ENCODE data around the gene MLF1.
"Not testable (repeated sequence)": the region's sequence is repeated elsewhere in the genome, so short reads cannot be mapped to it uniquely, and the experiment has no call there.

MLF1 gene, protein sequence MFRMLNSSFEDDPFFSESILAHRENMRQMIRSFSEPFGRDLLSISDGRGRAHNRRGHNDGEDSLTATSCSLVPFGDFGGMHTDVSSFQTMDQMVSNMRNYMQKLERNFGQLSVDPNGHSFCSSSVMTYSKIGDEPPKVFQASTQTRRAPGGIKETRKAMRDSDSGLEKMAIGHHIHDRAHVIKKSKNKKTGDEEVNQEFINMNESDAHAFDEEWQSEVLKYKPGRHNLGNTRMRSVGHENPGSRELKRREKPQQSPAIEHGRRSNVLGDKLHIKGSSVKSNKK

DNA sequence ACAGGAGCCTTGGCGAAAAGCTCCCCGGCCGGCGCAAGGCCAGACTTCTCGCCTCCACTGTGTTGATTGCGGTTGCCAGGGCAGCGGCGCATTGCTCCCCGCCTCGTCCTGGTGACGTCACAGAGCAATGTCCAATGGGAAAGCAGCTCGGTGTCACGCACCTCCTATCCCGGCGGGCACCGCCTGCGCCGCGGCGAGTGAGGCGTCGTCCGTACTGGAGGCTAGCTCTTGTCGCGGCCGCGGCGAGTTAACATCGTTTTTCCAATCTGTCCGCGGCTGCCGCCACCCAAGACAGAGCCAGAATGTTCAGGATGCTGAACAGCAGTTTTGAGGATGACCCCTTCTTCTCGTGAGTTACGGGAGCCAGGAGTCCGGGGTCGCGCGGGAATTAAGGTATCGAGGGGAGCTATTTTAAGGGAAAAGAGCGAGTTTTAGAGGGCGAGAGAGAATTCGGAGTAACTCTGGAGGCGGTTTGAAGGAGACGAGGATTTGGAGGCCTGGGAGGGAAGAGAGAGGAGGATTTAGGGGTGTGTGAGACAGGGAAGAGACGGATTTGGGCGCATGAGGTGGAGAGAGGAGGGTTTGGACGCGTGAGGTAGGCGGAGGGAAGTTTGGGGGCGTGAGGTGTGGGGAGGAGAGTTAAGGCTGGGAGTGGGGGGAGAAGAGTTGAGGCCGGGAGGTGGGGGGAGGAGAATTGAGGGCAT, at the start of gene MLF1:
Gene MLF1, plus strand, starts transcription at position 196 of the 704 bp plus-strand sequence. Its CDS starts 107 bp downstream, at position 303.
- DNase-seq (ENCODE audit: low read depth in 3 of 3) = peak; percentile 67 to 79 (median 67)

DNA sequence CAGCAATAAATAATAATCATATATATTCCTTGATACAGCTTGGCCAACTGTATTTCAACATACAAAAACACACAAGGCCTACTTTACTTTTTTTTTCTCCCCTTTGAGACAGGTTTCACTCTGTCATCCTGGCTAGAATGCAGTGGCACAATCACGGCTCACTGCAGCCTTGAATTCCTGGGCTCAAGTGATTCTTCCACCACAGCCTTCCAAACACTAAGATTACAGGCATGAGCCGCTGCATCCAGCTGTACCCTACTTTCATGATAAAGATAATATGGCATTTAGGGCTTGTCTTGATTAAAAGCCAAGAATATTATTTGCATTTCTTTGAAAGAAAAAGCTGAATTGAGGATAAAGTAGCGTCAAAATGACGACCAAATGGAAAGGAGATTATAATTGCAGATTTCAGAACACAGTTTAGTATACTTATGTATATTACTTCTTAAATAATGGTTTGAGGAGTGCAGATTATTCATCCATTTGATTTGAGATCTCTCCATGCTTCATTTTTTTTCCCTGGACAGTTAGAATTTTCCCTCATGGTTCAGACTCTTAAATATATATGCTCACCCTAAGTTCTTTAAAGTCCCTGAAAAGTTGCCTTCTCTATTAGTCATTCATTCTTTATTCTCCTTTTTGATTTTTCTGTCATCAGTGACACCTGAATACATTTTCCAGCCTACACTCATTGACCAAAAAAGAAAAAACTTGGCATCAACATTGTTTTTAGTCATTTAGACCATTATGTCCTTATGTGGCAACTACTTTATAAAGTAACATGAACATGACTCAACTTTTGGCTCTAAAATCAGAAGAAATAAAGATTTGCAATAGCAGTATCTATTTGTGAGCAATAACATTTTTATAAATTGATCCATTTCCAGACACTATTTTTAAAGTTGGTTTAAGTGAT, 48.5 kb upstream of the MLF1 start:
- no peak for DNase-seq (ENCODE audit: low read depth in 3 of 3)

DNA sequence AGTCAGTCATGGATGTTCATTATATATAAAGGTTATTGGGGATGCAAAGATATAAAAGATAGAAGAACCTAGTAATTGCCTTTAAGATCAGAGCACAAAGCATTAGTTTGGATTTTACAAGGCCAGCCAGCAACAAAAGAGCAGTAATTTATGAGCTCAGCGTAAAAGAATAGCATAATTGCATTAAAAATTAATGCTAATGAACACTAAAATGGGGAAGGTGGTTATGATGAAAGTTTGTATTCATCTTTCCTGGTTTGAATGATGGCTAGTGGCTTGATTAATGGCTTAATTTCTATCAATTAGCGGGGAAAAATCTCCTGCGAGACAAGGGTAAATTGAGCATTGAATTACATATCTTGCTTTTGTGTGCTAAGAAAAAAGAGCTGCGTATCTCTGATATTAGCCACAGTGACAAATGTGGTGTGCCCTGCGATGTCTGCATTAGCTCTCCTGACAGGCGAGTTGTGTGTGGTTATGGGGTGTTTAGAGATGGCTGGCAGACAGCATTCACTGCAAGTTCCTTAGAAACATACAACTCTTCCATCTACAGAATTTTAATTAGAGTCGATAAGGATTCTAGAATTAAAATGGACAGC, 42.8 kb upstream of the MLF1 start:
- DNase-seq (ENCODE audit: low read depth in 3 of 3) = no peak

DNA sequence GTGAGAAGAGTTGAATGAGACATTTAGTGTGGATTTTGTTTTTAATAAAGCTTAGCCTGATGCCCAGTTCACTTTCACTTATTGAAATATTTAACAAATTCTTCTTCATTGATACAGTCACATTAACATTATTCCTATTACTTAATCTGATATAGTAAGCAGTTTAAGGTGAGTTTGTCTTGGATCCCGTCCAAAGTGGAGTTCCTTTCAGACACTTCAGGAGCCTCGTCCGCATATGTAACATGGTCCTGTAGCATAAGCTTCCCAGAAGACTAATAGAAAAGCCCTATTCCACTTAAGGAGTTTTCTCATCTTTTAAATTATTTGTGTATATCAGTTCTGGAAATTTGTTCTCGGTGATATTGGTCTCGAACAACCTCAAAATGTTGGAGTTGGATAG, 39.7 kb upstream of the MLF1 start:
- no peak for DNase-seq (ENCODE audit: low read depth in 3 of 3)

DNA sequence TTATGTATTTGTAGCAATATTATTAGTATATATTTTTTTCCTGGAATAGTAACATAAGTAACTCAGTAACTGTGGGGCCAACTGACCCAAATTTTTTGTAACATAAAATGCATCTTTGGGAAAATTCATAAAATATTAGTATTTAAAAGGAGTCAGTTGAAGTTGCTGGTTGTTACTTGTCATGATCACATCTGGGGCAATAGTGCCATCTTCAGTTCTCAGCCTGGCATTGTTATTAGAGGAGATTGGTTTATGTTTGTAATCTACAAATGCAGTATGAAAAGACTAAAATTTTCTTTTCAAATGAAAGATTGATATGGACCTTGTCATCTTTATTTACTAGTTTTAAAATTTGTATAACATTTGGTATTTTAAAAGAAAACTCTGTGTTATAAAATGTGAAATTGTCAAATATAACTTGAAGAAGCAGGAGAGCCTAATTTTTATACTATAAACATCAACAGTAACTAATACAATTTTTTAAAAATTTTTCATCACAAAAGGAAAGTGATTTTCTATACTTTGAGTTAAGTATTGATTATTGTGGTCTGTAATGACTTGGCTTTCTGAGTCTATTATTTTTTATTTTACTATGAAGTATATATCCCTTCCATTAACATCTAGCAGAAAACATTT, 38.8 kb upstream of the MLF1 start:
- DNase-seq (ENCODE audit: low read depth in 3 of 3) = no peak

DNA sequence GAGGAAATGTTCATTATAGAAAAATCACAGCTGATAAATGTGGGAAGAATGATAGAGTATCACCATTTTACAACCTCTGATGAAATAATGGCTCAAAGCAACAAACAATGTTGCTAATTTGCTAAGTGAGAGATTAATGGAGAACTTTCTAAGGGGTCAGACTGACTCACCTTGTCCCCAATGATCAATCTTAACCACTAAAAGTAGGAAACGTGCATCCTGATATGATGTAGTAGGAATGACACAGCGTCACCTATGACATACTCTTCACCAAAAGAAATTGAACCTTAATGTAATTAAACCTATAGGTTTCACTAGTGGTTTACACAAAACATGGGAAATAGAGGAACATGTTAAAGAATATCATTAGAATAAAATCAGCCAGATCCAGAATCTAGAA, 35.1 kb upstream of the MLF1 start:
- no peak for DNase-seq (ENCODE audit: low read depth in 3 of 3)

DNA sequence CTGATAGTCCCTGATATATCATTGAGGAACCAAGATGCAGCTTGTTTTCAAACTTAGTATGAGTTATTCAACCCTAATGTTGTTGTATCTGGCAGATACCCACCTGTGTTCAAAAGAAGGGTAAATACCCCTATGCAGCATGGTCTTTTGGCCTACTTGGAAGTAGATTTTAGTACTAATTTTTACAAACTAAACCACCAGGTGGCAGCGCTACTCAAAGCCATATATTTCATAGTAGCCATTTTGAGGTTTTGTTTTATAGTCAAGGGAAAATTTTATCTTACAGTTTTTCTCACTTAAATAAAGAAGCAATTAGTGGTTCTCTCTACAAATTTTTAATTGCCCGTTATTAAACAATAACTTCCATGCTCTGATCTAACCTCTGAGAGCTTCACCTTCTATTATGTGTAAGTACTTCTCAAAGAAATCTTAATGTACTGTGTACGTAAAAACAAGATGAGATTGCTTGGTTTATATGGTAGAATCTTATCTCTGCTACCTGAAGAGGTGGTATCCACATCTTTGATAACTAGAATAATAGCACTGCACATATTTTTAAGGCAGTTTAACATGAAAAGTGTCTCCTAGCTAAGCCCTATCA, 31.5 kb upstream of the MLF1 start:
- DNase-seq (ENCODE audit: low read depth in 3 of 3) = peak in 2 of 3 donors; percentile 22 to 34

DNA sequence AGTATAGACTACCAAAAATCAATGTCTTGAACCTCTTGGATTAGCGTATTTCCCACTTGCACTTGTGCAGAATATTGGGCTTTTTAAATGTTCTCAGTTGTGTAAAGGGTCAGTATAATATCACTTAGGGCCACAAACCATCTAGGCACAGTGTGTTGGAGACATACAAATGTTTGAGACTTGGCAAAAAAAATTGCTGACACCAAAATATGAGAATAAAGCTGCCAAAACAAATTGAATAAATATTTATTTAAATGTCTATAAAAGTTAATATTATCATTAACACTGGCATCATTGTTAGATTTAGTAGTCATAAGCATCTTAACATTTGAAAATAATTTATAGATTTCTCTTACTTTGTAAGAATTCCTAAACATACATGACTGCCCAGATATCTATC, 30.9 kb upstream of the MLF1 start:
- no peak for DNase-seq (ENCODE audit: low read depth in 3 of 3)

DNA sequence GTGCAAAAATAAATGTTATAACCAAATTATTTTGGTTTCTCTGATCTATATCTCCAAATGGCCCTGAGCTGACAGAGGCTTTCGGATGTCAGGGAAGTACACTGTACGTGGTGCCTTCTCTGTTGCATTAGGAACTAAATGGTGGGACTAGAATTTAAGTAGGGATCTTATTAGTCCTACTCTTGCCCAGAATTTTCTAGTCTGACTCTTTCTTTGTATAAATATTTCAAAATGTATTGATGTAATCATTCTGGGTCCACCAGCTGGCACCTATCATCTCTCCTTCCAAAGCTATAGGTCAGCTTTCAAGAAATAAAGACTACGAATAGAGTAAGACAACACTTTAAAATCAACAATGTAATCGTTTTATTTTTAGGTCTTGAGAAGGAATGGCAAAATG, 22.3 kb upstream of the MLF1 start:
- no peak for DNase-seq (ENCODE audit: low read depth in 3 of 3)

DNA sequence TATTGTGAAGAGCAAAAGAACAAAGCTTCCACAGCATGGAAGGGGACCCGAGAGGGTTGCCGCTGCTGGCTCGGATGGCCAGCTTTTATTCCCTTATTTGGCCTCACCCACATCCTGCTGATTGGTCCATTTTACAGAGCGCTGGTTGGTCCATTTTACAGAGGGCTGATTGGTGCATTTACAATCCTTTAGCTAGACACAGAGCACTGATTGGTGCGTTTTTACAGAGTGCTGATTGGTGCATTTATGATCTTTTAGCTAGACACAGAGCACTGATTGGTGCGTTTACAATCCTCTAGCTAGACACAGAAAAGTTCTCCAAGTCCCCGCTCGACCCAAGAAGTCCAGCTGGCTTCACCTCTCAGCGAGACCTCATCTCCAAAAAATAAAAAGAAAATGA, 21.1 kb upstream of the MLF1 start:
- DNase-seq (ENCODE audit: low read depth in 3 of 3) = not testable (repeated sequence)

DNA sequence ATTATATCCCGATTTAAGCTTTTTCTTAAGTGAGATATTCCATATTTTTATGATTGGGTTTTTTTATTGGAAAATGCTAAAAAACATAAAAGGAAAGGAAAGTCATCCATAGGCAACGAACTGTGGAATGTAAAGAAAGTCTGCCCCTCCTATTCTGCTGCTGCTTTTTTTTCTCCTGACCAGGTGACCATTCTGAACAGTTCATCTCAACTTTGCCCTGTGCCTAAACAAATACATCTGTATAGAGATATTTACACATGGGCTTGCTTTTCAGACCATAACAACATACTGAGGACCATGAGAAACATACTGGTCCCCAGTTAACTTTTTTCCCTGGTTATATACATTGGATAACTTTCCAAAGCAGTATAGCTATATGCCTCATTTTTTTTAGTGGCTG, 18.9 kb upstream of the MLF1 start:
- no peak for DNase-seq (ENCODE audit: low read depth in 3 of 3)

DNA sequence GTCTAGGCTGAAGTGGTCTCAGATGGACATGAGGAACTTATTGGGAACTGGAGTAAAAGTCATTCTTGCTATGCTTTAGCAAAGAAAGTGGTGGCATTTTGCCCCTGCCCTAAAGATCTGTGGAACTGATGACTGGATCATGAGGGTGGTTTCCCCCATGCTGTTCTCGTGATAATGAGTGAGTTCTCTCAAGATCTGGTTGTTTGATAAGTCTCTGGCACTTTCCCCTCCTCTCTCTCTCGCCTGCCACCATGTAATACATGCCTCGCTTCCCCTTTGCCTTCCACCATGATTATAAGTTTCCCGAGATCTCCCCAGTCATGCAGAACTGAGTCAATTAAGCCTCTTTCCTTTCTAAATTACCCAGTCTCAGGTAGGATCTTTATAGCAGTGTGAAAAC, 11.5 kb upstream of the MLF1 start:
- no peak for DNase-seq (ENCODE audit: low read depth in 3 of 3)

DNA sequence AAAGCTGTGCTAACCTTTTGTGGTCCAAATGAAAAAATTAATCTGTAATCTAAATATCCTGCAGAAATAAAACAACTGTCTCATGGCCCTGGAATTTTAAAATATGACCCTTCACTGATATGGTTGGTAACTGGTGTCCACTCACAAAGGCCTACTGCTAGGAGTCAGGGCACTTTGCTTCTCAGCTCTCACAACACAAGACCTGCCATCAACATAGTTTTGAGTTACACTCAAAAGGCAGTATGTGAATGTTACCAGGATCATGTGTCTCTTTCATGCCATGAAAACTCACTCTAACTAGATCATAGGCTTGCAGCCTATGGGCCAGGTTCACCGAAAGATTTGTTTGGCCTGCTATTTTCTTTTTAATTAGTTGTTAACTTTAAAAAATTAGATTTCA, 10.0 kb upstream of the MLF1 start:
- DNase-seq (ENCODE audit: low read depth in 3 of 3) = no peak

DNA sequence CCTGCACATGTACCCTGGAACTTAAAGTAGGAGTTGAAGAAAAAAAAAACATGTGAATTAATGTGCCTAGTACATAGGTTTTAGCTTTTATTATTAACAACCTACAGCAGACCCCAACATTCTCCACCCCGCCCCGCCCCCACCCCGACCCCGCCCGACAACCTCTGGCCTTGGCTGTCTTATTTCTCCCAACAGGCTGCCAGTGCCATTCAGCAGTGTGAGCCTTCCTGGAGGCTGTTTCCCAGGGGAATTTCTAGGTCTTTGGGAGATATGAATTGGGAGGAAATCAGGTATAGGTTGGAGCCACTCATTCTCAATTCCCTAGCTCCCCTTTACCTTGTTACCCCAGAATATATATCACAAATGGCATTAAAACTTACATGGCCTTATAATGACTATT, 8.3 kb upstream of the MLF1 start:
- no peak for DNase-seq (ENCODE audit: low read depth in 3 of 3)

DNA sequence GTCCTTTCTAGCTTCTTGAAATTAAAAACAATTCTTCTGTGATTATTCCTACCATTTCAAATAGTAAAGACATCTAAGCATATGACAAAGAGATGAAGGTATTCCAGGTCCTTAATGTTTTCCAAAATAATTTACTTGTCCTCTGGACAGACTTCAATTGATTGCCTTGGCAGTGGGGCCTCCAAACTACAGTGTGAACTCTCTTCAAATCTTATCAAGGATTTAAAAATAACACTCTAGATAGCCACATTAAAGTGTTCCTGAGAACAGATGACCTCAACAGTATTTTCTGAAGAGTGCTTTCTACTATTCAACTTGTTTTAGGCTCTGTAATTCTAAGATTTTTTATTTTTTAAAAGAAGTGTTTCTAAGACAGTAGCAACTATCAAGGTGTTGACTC, 7.9 kb upstream of the MLF1 start:
- no peak for DNase-seq (ENCODE audit: low read depth in 3 of 3)

DNA sequence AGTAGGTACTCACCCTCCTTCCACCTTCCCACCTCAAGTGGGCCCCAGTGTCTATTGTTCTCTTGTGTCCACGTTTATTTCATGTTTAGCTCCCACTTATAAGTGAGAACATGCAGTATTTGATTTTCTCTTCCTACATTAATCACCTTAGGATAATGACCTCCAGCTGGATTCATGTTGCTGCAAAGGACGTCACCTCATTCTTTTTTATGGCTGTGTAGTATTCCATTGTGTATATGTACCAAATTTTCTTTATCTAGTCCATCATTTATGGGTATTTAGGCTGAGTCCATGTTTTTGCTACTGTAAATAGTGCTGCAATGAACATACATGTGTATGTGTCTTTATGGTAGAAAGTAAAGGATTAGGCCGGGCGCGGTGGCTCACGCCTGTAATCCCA, 5.9 kb upstream of the MLF1 start:
- DNase-seq (ENCODE audit: low read depth in 3 of 3) = no peak

DNA sequence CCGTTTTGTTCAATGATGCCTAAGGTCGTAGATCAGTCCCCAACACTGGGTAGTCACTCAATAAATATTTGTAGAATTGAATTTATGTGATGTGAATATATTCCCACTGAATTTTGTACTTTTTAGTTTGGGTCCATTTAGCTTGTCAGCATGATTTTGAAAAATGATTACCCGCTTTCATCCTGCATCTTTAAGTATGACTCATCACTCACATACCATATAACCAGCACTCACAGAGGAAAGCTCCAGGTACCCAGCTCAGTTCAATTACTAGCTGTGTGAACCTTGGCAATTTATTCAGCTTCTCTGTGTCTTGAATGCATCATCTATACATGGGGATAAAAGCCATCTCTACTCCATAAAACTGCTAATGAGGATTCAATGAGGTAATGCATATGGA, 2.2 kb upstream of the MLF1 start:
- DNase-seq (ENCODE audit: low read depth in 3 of 3) = no peak

DNA sequence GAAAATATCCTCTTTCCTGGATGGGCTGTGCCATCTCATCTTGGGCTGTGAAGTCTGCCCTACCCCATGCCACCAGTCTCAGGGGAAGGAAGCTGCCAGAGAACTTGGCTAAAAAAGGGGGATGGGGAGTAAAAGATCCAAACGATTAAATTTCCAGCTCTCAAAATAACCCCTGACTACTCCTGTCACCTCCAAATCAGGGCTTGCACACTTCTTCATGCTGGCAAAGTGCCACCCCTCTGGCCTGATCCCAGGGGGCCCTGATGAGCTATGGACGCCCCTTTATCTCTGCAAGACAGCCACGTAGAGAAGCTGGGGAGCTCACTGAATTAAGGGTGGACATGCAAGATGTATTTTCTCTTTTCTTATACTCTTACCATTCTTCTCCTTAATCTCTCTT, 1.2 kb upstream of the MLF1 start:
- DNase-seq (ENCODE audit: low read depth in 3 of 3) = no peak

DNA sequence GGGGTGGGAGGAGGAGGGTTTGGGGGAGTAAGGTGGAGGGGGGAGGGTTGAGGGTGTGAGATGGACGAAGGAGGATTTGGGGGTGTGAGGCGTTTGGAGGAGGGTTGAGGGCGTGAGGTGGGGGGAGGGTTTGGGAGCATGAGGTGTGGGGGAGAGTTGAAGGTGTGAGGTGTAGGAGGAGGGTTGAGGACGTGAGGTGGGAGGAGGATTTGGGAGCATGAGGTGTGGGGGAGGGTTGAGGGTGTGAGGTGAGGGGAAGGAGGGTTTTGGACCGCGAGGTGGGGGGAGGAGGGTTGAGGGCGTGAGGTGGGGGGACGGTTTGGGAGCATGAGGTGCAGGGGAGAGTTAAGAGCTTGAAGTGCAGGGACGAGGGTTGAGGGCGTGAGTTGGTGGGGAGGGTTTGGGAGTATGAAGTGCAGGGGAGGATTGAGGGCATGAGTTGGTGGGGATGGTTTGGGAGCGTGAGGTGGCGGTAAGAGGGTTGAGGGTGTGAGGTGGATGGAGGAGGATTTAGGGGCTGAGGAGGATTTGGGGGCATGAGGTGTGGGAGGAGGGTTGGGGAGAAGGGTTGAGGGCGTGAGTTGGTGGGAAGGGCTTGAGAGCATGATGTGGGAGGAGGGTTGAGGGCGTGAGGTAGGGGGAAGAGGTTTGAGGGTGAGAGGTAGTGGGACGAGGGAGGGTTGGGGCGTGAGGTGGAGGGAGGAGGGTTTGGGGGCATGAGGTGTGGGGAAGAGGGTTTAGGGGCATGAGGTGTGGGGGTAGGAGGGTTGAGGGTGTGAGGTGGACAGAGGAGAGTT, 1.2 kb downstream of the MLF1 start:
- DNase-seq (ENCODE audit: low read depth in 3 of 3) = no peak

DNA sequence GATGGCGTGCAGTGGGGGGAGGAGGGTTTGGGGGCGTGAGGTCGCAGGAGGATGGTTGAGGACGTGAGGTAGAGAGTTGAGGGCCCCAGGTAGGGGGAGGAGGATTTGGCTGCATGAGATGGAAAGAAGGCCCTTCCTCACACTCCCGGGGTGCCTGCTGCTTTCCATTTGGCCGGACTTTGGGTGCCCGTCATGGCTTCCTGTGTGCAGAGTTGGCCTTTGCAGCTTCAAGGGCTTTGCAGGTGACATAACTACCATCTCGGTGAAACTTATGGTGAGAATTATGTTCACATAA, 1.7 kb downstream of the MLF1 start:
- no peak for DNase-seq (ENCODE audit: low read depth in 3 of 3)

DNA sequence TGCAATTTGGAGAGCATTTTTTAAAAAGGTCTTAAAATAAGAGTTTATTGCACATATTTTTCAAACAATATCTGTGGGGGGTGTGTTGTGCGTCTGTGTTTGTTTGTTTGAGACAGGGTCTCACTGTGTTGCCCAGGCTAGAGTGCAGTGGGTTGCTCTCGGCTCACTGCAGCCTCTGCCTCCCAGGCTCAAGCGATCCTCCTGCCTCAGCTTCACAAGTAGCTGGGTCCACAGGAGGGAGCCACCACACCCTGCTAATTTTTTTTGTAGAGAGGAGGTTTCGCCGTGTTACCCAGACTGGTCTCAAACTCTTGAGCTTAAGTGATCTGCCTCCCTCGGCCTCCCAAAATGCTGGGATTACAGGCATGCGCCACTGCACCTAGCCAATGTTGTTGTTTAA, 2.7 kb downstream of the MLF1 start:
- no peak for DNase-seq (ENCODE audit: low read depth in 3 of 3)
